Type B pancreatic cell (in vitro differentiated cells): Measurements from ENCODE around the gene PRICKLE1. TPM values are rescaled to one million over a fixed set of nuclear protein-coding genes. Genes with fewer than 3 reads are reported as not detected.

Experiments
- DNase-seq: peaks from one replicate; pipeline ENCODE4 v3.0.0; 2021; ENCODE audit warnings: mixed read lengths; ENCODE audit not compliant: unreplicated experiment; ENCODE audit errors: extremely low spot score
- H3K27ac Mint-ChIP-seq: 2 replicates; pipeline ENCODE4 v1.8.0; 2021; ENCODE audit warnings: mild to moderate bottlenecking, mixed read lengths
- H3K27me3 Mint-ChIP-seq: 2 replicates; pipeline ENCODE4 v1.8.0; 2021; ENCODE audit warnings: mixed read lengths
- H3K36me3 Mint-ChIP-seq: 2 replicates; pipeline ENCODE4 v1.8.0; 2021; ENCODE audit warnings: mixed read lengths
- H3K4me1 Mint-ChIP-seq: one replicate; pipeline ENCODE4 v1.8.0; 2021; ENCODE audit warnings: mixed read lengths; ENCODE audit not compliant: unreplicated experiment
- H3K4me3 Mint-ChIP-seq: 2 replicates; pipeline ENCODE4 v1.8.0; 2021; ENCODE audit warnings: mild to moderate bottlenecking, mixed read lengths
- H3K9me3 Mint-ChIP-seq: 2 replicates; pipeline ENCODE4 v1.8.0; 2021; ENCODE audit warnings: mixed read lengths
- total RNA-seq: library from RNA; stranded (reverse); gene quantifications from 2 replicates; pipeline ENCODE4 v1.2.1, GENCODE V29; 2021; ENCODE audit warnings: low replicate concordance
- TF ChIP-seq, protein P1 (sequence below): fragments of 200-600 bp; sonication (generic); conservative IDR thresholded peaks from 2 replicates; pipeline ENCODE4 v1.5.0; 2021; ENCODE audit warnings: antibody characterized with exemption, mild to moderate bottlenecking

Gene PRICKLE1
- total RNA-seq, 1 donor from 2014 or later, result 28.7 TPM

DNA sequence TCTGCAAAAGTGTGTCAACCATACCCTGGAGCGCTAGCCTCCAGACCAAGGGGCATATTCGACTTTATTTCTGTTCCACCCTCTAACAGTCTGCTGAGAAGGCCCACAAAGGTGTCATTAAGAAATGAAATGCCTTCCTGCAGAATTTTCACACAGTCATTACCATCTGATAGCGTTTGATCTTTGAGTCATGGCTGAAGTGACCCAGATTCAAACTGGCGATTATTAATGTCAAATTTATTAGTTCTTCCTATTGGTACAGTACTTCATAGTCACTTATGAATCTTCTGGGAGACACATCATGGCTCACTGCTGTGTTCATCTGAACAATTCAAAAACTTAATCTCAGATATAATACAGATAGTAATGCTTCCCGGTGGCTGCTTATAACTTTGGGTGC lies 13.2 kb downstream of the PRICKLE1 start:
- TF ChIP-seq, protein P1, sequence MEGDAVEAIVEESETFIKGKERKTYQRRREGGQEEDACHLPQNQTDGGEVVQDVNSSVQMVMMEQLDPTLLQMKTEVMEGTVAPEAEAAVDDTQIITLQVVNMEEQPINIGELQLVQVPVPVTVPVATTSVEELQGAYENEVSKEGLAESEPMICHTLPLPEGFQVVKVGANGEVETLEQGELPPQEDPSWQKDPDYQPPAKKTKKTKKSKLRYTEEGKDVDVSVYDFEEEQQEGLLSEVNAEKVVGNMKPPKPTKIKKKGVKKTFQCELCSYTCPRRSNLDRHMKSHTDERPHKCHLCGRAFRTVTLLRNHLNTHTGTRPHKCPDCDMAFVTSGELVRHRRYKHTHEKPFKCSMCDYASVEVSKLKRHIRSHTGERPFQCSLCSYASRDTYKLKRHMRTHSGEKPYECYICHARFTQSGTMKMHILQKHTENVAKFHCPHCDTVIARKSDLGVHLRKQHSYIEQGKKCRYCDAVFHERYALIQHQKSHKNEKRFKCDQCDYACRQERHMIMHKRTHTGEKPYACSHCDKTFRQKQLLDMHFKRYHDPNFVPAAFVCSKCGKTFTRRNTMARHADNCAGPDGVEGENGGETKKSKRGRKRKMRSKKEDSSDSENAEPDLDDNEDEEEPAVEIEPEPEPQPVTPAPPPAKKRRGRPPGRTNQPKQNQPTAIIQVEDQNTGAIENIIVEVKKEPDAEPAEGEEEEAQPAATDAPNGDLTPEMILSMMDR, result no peak
- peaks cover 29% of the 10 kb centered on the region for H3K4me1 Mint-ChIP-seq
- H3K27ac Mint-ChIP-seq, result no peak overlapping the region
- H3K27me3 Mint-ChIP-seq, result no peaks in the 10 kb centered on the region
- no peak for DNase-seq
- no peak overlapping the region for H3K4me3 Mint-ChIP-seq
- H3K36me3 Mint-ChIP-seq, result no peaks in the 10 kb centered on the region
- H3K9me3 Mint-ChIP-seq, result no peaks in the 10 kb centered on the region

DNA sequence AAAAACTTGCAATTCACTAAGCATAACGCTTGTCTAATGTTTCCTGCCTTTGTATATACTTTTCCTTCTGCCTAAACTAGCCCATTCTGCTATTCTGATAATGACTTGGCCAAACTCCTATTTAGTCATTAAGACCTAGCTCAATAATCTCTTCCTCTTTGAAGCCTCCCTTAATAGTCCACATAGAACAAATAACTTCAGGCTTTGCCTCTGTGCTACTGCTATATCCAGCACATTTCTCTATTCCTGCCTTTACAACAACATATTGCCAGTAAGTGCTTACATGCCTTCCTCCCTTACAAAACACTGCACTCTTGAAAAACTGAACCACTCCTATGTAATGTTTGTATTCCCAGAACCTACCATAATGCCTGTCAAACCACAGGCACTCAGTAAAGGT lies 13.8 kb downstream of the PRICKLE1 start:
- TF ChIP-seq, protein P1, result no peak
- H3K9me3 Mint-ChIP-seq, result no peaks in the 10 kb centered on the region
- no peaks in the 10 kb centered on the region for H3K27me3 Mint-ChIP-seq
- H3K4me3 Mint-ChIP-seq, result no peak overlapping the region
- no peak overlapping the region for H3K27ac Mint-ChIP-seq
- peaks cover 33% of the 10 kb centered on the region for H3K4me1 Mint-ChIP-seq
- DNase-seq, result no peak
- no peaks in the 10 kb centered on the region for H3K36me3 Mint-ChIP-seq

DNA sequence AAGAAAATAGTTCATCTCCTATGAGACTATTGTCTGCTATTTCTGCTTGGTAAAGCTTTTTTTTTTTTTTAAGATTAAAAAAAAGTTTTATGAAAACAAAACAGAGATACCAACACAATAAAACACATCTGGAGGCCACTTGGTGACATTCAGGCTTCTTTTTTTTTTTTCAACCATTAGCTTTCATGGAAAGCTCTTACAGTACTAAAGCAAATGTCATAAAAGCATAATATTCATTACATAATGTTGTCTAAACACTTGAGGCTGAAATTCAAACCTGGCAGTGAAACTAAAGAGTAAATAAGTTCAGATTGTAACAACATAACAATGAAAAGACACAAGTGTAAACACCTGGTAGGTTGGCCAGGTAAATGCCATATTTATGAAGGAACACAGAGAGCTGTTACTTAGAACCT lies 14.7 kb downstream of the PRICKLE1 start:
- Mint-ChIP-seq H3K36me3 (no peaks in the 10 kb centered on the region), H3K27ac (no peak overlapping the region), H3K9me3 (no peaks in the 10 kb centered on the region), H3K27me3 (no peaks in the 10 kb centered on the region), H3K4me3 (no peak overlapping the region), H3K4me1 (peaks cover 39% of the 10 kb centered on the region)
- no peak for DNase-seq
- TF ChIP-seq, protein P1, result no peak

DNA sequence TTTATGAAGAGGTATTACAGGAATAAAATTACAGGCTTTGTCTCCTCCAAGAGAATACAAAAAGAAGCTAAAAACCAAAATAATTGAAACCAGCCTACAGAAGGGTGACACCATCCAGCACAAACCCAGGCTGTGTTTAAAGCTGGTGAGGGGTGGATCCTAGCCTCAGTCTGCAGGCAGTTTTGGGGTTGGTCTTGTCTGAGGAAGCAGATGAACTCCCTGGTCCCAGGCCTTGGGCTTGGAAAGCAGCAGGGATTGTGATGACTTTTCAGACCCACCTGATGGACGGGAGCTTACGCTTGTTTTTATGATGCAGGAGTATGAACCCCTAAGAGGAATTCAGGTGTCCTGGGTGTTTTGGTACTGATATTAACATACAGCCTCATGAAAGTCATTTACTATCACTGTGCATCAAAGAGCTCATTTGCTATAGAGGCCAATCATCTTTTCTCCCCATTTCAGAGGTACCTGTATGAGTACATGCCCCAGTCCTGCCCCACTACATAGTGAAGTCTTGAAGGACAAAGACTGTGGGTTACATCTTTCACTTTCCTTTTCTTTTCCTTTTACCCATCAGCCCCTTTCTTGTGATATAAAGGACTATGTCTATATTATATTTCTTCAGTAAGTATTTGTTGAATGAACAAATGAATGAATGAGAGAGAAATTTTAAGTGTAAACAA lies 18.1 kb downstream of the PRICKLE1 start:
- Mint-ChIP-seq H3K9me3 (no peaks in the 10 kb centered on the region), H3K4me1 (peaks cover 32% of the 10 kb centered on the region), H3K27ac (no peak overlapping the region), H3K27me3 (no peaks in the 10 kb centered on the region), H3K4me3 (no peak overlapping the region), H3K36me3 (peaks cover 6% of the 10 kb centered on the region)
- no peak for DNase-seq
- TF ChIP-seq, protein P1, result no peak

DNA sequence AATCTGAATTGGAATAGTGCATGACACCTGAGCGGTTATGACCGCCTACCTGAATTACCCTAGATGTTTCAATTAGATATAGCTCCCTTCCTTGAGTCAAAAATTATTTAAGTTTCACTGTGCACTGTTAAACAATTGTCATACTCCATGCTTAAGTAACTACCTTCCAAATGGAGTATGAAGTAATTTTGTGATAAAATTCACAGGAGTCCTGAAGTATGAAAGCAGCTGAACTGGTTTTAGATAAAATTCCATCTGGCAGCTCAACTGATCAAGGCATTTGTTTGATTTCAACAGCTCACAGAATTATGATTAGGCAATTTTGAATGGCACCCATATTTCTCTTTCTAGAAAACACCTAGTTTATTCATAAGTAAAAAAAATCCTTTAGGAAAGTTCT lies 19.5 kb downstream of the PRICKLE1 start:
- TF ChIP-seq, protein P1, result no peak
- Mint-ChIP-seq H3K27ac (peak overlapping the region; percentile 59), H3K36me3 (peaks cover 11% of the 10 kb centered on the region), H3K4me3 (peak overlapping the region; percentile 20), H3K9me3 (no peaks in the 10 kb centered on the region), H3K27me3 (peaks cover 8% of the 10 kb centered on the region), H3K4me1 (peaks cover 34% of the 10 kb centered on the region)
- DNase-seq, result no peak
